ENCODE data around the gene SLC17A9. TPM values are rescaled to one million over a fixed set of nuclear protein-coding genes. Genes with fewer than 3 reads are reported as not detected.

Gene SLC17A9
- total RNA-seq, 1 experiment from 2014 or later = 0.28 TPM

GRCh38 chr20:62986257-62986800 is 33.8 kb downstream of the SLC17A9 start:
- Histone ChIP-seq H3K36me3 (ENCODE audit: control insufficient read depth, insufficient read depth, low read length) (no peaks in the 10 kb centered on the region), H3K4me3 (ENCODE audit: low read depth in 2 of 2, low read length in 2 of 2) (no peak overlapping the region), H3K4me1 (ENCODE audit: control insufficient read depth, insufficient read depth, low read length) (peaks cover 6% of the 10 kb centered on the region; the same call in 1 of the 2 replicates), H3K9me3 (ENCODE audit: control insufficient read depth, insufficient read depth, low read depth, low read length) (no peaks in the 10 kb centered on the region), H3K27ac (ENCODE audit: low read length) (no peak overlapping the region), H3K27me3 (ENCODE audit: control insufficient read depth, insufficient read depth, low read length) (no peaks in the 10 kb centered on the region)
- intact Hi-C loops (cut with micrococcal nuclease; ENCODE audit: unreplicated experiment) = no loop called here
- no peak for ATAC-seq
- in situ Hi-C loops (cut with HindIII; ENCODE audit: low pct_unique_long_range_greater_than_20kb, low sequenced_read_pairs) = no loop called here
- BruUV-seq (replicated peaks) = no TSS peak
- TF ChIP-seq REST (IDR thresholded peaks at IDR 0.05; ENCODE audit: insufficient read depth in 1 of 2, low read depth in 2 of 2, low read length in 1 of 2) = no peak
- no peak for TF ChIP-seq TCF7L2 (IDR thresholded peaks at IDR 0.05; ENCODE audit: low read depth, low read length)
- no peak for TF ChIP-seq CTCF (IDR thresholded peaks at IDR 0.05)
- TF ChIP-seq SIN3A (IDR thresholded peaks at IDR 0.05; ENCODE audit: borderline replicate concordance, insufficient read depth, low read depth, low read length) = no peak
- no peak for TF ChIP-seq POLR2AphosphoS5 (IDR thresholded peaks at IDR 0.05; ENCODE audit: low read depth, low read length)
- CTCF ChIA-PET = no interaction called here
- no peak for DNase-seq (ENCODE audit: low read depth, low spot score)
- POLR2A ChIA-PET = no interaction called here

GRCh38 chr20:62987114-62987513 is 34.6 kb downstream of the SLC17A9 start:
- no TSS peak for BruUV-seq (replicated peaks)
- H3K4me3 ChIP-seq (ENCODE audit: low read depth in 2 of 2, low read length in 2 of 2) = no peak overlapping the region
- CTCF ChIA-PET = interaction anchor here (1.8 kb wide), 1 partner anchor 14 kb away, joined by 4 read pairs; no protein-coding TSS in a partner anchor
- POLR2A ChIA-PET = no interaction called here
- H3K36me3 ChIP-seq (ENCODE audit: control insufficient read depth, insufficient read depth, low read length) = no peaks in the 10 kb centered on the region
- H3K9me3 ChIP-seq (ENCODE audit: control insufficient read depth, insufficient read depth, low read depth, low read length) = no peaks in the 10 kb centered on the region
- no peaks in the 10 kb centered on the region for H3K27me3 ChIP-seq (ENCODE audit: control insufficient read depth, insufficient read depth, low read length)
- no peak for TF ChIP-seq SIN3A (IDR thresholded peaks at IDR 0.05; ENCODE audit: borderline replicate concordance, insufficient read depth, low read depth, low read length)
- no peak for TF ChIP-seq CTCF (IDR thresholded peaks at IDR 0.05)
- TF ChIP-seq TCF7L2 (IDR thresholded peaks at IDR 0.05; ENCODE audit: low read depth, low read length) = no peak
- no peak for TF ChIP-seq POLR2AphosphoS5 (IDR thresholded peaks at IDR 0.05; ENCODE audit: low read depth, low read length)
- no peak for TF ChIP-seq REST (IDR thresholded peaks at IDR 0.05; ENCODE audit: insufficient read depth in 1 of 2, low read depth in 2 of 2, low read length in 1 of 2)
- no peak for DNase-seq (ENCODE audit: low read depth, low spot score)
- in situ Hi-C loops (cut with HindIII; ENCODE audit: low pct_unique_long_range_greater_than_20kb, low sequenced_read_pairs) = no loop called here
- no peak for ATAC-seq
- intact Hi-C loops (cut with micrococcal nuclease; ENCODE audit: unreplicated experiment) = no loop called here
- H3K4me1 ChIP-seq (ENCODE audit: control insufficient read depth, insufficient read depth, low read length) = peaks cover 6% of the 10 kb centered on the region; the same call in 1 of the 2 replicates
- no peak overlapping the region for H3K27ac ChIP-seq (ENCODE audit: low read length)

Measured in Panc1 (cell line).